Measurements from ENCODE around the gene MYO15B.

The MYO15B gene

GRCh38 chr17:75612906-75613626 is 25.5 kb downstream of the MYO15B start:
- no peak overlapping the region for H3K4me3 ChIP-seq (replicated peaks; ENCODE audit: low read depth, low read length)
- no peak for TF ChIP-seq CTCF (IDR thresholded peaks at IDR 0.05; ENCODE audit: low read depth, low read length, missing control alignments)
- DNase-seq (ENCODE audit: extremely low read depth, low read depth), result no peak

GRCh38 chr17:75614006-75614405 is 26.4 kb downstream of the MYO15B start:
- TF ChIP-seq CTCF (IDR thresholded peaks at IDR 0.05; ENCODE audit: low read depth, low read length, missing control alignments), result no peak
- DNase-seq (ENCODE audit: extremely low read depth, low read depth), result no peak
- no peak overlapping the region for H3K4me3 ChIP-seq (replicated peaks; ENCODE audit: low read depth, low read length)

- H3K4me3 ChIP-seq (replicated peaks; ENCODE audit: low read depth, low read length), result no peak overlapping the region
- no peak for DNase-seq (ENCODE audit: extremely low read depth, low read depth)
- no peak for TF ChIP-seq CTCF (IDR thresholded peaks at IDR 0.05; ENCODE audit: low read depth, low read length, missing control alignments)
Observed at GRCh38 chr17:75614556-75615270, 27.1 kb downstream of the MYO15B start.

- TF ChIP-seq CTCF (IDR thresholded peaks at IDR 0.05; ENCODE audit: low read depth, low read length, missing control alignments), result no peak
- no peak overlapping the region for H3K4me3 ChIP-seq (replicated peaks; ENCODE audit: low read depth, low read length)
- DNase-seq (ENCODE audit: extremely low read depth, low read depth), result no peak
Observed at GRCh38 chr17:75615301-75615700, 27.7 kb downstream of the MYO15B start.

GRCh38 chr17:75616521-75617122 is 29.0 kb downstream of the MYO15B start:
- DNase-seq (ENCODE audit: extremely low read depth, low read depth), result no peak

GRCh38 chr17:75617218-75617617 is 29.6 kb downstream of the MYO15B start:
- no peak for DNase-seq (ENCODE audit: extremely low read depth, low read depth)

More at GRCh38 chr17:75616521-75617122, 29.0 kb downstream of the MYO15B start:
- H3K4me3 ChIP-seq (replicated peaks; ENCODE audit: low read depth, low read length), result no peak overlapping the region
- no peak for TF ChIP-seq CTCF (IDR thresholded peaks at IDR 0.05; ENCODE audit: low read depth, low read length, missing control alignments)

More at GRCh38 chr17:75617218-75617617, 29.6 kb downstream of the MYO15B start:
- no peak for TF ChIP-seq CTCF (IDR thresholded peaks at IDR 0.05; ENCODE audit: low read depth, low read length, missing control alignments)
- H3K4me3 ChIP-seq (replicated peaks; ENCODE audit: low read depth, low read length), result no peak overlapping the region
